T follicular helper cell (primary cell): ENCODE measurements around the gene NAALADL2.

Experiments used
- DNase-seq: peaks from one replicate; pipeline ENCODE4 v3.0.0-alpha.2; 2020; ENCODE audit warnings: low read depth

NAALADL2 gene

GRCh38 chr3:175200391-175201095 is 341.4 kb downstream of the NAALADL2 start:
- DNase-seq, result no peak

DNA sequence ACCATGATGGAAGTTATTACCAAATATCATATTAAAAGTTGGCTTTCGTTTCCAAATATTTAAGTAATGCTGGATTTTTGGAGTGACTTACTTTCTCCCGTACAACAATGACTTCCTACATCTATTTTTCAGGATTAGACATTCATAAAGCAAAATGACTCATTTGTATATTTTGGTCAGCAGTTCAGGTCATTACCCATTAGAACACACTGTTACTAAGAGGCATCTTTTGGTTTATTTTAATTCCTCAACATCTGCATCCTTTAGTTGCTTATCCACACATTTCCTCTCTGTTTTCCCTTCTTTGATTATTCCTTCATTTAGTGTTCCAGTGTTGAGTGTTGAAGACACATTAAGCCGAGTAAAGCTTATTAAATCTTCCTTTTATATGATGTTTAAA is 348.2 kb downstream of the NAALADL2 start:
- DNase-seq, result no peak

- no peak for DNase-seq
Observed at GRCh38 chr3:175208326-175208725, 349.2 kb downstream of the NAALADL2 start.

- DNase-seq, result no peak
Observed at GRCh38 chr3:175211466-175211865, 352.3 kb downstream of the NAALADL2 start.

DNA sequence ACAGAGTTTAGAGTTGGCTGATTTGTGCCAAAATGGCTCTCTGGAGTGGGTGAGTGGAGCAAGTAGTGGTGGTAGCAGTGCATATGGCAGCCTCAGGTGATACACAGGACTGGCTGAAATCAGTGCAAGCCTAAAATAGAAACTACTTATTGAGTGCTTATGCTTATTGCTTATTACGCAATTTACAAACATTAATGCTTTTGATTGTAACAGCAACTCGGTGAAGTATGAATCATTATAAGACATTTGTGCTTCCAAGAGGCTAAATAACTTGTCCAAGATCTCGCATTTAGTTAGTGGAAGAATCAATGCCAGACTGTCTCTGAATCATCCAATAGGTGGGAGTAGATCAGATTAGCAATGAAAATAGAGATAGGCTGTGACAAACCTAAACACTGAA is 353.8 kb downstream of the NAALADL2 start:
- DNase-seq, result no peak

DNA sequence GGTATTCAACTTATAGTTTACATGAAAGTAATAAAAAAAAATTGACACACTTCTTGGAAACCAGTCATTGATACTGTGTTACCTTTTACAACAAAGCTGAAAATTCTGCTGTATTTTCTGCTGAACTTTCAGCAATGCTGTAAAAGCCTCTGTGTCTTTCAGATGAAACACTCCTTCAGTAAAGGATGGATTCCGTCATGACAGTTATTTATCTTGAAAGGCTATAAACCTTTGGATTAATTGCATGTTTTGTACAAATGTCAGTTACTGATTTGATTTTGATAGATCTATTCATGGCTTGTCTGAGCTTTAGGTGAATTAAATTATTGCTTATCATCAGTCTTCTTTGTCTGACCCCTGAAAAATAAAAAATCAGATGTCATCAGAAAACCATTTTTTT is 355.1 kb downstream of the NAALADL2 start:
- no peak for DNase-seq

DNA sequence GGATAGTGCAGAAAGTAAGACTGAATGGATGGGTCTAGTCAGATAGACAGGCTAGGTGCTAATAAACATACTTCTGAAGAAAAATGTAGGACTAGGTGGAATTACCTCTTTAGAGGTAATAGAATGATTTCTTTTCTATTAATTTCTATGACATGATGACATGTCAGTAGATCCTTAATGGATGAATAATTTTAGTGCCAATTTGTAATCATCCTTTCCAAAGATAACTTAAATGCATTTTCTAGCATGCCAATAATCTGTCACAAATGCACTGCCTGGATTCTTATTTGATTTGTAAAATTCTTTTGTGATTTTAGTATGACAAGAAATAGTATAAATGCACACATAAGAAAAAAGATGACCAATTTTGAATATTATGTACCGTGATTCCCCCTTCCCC is 356.7 kb downstream of the NAALADL2 start:
- no peak for DNase-seq

DNA sequence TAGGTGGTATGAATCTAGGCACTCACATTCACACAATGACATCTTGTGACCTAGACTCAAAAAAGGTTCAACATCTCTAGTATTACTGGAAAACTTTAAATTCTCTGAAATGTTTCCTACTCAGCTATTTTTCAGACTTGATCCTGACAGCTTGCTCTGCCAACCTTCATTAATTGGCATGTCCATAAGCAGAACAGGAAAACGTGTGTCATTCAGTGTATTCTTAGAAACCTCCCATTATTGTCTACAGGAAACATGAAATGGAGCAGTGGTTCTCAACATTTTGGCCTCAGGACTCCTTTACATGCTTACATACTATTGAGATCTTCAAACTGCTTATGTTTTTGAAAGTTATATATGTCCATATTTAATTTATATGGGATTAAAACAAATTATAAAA is 363.2 kb downstream of the NAALADL2 start:
- no peak for DNase-seq

DNA sequence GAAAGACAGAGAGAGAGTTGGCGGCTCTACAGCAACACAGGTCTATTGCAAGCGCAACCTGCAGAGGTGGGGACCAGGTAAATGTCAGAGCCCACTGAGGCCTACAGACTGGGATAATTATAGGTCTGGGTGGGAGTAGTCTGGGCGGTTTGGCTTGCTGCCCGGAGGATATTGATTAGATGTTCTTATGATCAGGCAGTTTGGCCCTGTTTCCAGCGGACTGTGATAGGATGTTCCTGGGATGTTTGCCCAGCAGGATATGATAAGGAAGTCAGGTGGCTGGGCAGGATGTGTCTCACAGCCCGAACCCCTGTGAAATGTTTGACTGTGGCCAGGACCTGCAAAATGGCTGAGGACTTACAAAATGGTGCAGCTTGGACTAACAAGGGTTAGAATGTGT is 364.9 kb downstream of the NAALADL2 start:
- no peak for DNase-seq

GRCh38 chr3:175226444-175226843 is 367.3 kb downstream of the NAALADL2 start:
- no peak for DNase-seq

GRCh38 chr3:175227126-175227525 is 368.0 kb downstream of the NAALADL2 start:
- DNase-seq, result no peak

- DNase-seq, result no peak
Observed at GRCh38 chr3:175233957-175234940, 375.1 kb downstream of the NAALADL2 start.

DNA sequence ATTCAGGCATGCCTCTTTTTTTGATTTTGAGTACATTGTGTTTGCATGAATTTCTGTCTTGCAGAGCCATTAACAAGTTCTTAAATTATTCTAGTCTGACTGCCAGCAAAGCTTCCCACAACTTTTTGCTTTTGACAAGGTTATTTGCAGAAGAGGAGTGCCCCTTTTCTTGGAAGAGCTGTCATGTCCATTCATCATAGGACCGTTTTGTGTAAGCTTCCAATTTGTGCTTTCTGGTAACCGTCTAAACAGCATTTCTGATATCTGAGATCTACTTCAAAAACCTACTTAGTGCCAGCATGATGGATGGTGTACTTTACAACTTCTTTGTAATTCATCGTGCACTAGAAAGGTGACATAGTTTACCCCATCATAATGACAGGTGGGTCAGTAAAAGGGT is 379.7 kb downstream of the NAALADL2 start:
- no peak for DNase-seq

GRCh38 chr3:175240921-175241320 is 381.8 kb downstream of the NAALADL2 start:
- no peak for DNase-seq

DNA sequence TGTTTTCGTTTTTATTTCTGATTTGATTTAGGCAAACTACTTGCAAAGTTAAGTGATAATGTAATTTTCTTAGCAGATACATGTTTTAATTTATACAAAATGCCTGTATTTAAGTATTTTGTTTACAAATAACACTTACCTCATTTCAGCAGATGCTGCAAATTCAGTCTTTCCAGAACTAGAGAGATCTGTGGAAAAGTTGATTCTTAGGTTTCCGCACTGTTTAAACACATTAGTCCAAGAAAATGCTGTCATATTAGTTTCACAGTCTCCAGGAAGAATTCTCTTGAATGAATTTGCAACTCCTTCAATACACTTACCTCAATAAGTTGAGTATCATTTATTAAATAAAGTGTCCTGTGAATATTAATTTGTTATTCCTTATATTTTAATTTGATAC is 383.1 kb downstream of the NAALADL2 start:
- no peak for DNase-seq

- no peak for DNase-seq
Observed at GRCh38 chr3:175246234-175246633, 387.1 kb downstream of the NAALADL2 start.

DNA sequence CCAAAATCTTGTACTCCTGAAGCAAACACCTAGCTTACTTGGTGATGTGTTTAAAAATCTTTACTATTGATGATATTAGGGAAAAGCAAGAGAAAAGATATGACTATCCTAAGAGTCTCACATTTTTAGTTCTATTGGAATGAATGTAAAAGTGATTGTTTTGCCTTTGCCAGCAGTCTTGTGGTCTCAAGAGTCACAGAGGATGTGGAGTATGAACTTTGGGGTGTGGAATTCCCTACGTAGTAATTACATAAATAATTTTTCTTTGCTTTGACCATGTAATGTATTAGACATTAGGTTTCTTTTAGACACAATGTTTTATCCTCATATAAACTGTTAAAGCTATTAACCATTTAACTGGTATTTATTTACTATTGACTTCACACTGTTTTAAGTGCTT is 387.6 kb downstream of the NAALADL2 start:
- no peak for DNase-seq

- DNase-seq, result no peak
Observed at GRCh38 chr3:175247629-175248028, 388.5 kb downstream of the NAALADL2 start.

DNA sequence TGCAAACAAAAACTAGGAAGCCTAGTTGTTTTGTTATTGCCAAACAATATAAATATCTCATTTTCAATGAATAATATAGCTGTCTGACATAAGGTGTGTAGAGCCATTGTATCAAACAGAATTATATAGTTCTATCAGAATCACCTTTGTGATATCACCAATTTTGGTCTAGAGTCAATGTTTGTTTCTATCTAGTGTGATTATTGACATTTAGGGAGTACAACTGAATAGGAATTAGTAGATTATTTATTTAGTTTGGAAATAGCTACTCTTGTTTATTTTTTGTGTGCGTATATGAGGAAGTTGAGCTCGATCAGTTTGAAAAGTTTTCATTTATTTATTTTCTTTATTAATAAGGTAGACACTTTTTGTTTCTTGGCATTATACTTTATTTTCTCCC is 389.7 kb downstream of the NAALADL2 start:
- DNase-seq, result no peak

DNA sequence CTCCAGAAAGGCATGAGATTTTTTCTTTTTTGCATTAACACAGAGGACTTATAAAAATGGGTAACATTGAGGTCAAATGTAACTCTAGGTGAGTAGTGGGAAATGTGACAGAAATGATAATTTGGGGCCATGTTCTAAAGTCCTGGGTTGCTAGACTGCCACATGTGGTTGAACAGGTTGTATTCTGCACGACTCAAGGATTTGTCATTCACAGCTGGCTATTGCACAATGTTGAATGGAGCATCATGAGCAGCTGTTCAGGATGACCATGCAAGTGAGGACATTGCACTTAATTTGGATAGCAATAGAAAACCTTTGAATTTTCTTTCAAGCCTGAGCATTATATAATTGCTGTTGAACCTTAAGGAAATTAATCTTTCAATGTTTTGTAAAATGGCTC is 396.6 kb downstream of the NAALADL2 start:
- no peak for DNase-seq

DNA sequence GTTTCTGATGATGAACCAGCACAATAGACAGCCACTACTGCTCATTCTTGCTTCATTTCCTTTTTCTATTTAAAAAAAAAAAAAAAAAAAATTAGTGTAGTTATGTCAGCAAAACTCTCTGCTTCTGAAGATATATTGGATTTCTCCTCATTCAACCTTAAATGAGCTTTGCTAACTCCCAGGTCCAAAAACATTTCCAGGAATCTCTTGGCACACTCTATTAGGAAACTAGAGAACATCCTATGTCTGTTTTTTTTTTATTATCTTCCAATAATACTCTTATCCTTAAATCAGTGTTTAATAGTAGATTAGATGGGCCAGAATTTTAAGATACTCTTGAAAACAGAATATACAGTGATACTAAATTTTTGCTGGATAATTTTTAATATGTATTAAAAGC is 398.0 kb downstream of the NAALADL2 start:
- DNase-seq, result no peak

- DNase-seq, result no peak
Observed at GRCh38 chr3:175258763-175259162, 399.6 kb downstream of the NAALADL2 start.

GRCh38 chr3:175260145-175260794 is 401.1 kb downstream of the NAALADL2 start:
- no peak for DNase-seq
